SH-SY5Y (cell line): Measurements from ENCODE around the gene SNED1.

Source experiments
- GATA2 ChIP-seq: IDR thresholded peaks from 2 replicates; pipeline ENCODE4 v1.6.1; 2011; ENCODE audit warnings: mild to moderate bottlenecking, low read depth, low read length
- GATA3 ChIP-seq: IDR thresholded peaks from 2 replicates; pipeline ENCODE4 v1.6.1; 2011; ENCODE audit warnings: low read depth, mild to moderate bottlenecking, low read length, moderate library complexity

Gene SNED1

GRCh38 chr2:241035818-241036396 is 37.5 kb downstream of the SNED1 start:
- TF ChIP-seq GATA3 (no peak), GATA2 (no peak)

- no peak for TF ChIP-seq GATA3
- TF ChIP-seq GATA2: no peak
Measured at GRCh38 chr2:241036397-241036963, 38.1 kb downstream of the SNED1 start.

- TF ChIP-seq GATA3 (no peak), GATA2 (no peak)
Measured at GRCh38 chr2:241036964-241037421, 38.6 kb downstream of the SNED1 start.

GRCh38 chr2:241037498-241037897 is 39.1 kb downstream of the SNED1 start:
- TF ChIP-seq GATA3: no peak
- TF ChIP-seq GATA2: no peak

- TF ChIP-seq GATA3 (no peak), GATA2 (no peak)
Measured at GRCh38 chr2:241038374-241039180, 40.2 kb downstream of the SNED1 start.

- TF ChIP-seq GATA3: no peak
- no peak for TF ChIP-seq GATA2
Measured at GRCh38 chr2:241039416-241039815, 41.0 kb downstream of the SNED1 start.

GRCh38 chr2:241040081-241040803 is 41.8 kb downstream of the SNED1 start:
- no peak for TF ChIP-seq GATA2

- TF ChIP-seq GATA3 (no peak), GATA2 (no peak)
Measured at GRCh38 chr2:241041589-241042158, 43.3 kb downstream of the SNED1 start.

- TF ChIP-seq GATA2: no peak
Measured at GRCh38 chr2:241043581-241043980, 45.2 kb downstream of the SNED1 start.

GRCh38 chr2:241047253-241048010 is 49.0 kb downstream of the SNED1 start:
- TF ChIP-seq GATA3 (no peak), GATA2 (no peak)

- no peak for TF ChIP-seq GATA2
- no peak for TF ChIP-seq GATA3
Measured at GRCh38 chr2:241048149-241048948, 49.9 kb downstream of the SNED1 start.

- TF ChIP-seq GATA3 (no peak), GATA2 (no peak)
Measured at GRCh38 chr2:241048949-241049343, 50.5 kb downstream of the SNED1 start.

GRCh38 chr2:241049739-241050623 is 51.6 kb downstream of the SNED1 start:
- TF ChIP-seq GATA3: no peak
- no peak for TF ChIP-seq GATA2
